ENCODE measurements around the gene PGS1. TPM values are rescaled to one million over a fixed set of nuclear protein-coding genes. Genes with fewer than 3 reads are reported as not detected.

The PGS1 gene
- total and polyA plus RNA-seq, 10 of the 15 experiments (the other 5 are each of a cell fraction or from before 2014, with no cell fraction given), result 1.3 to 37.6 (median 27.4) TPM

GRCh38 chr17:78397681-78398101 is 19.2 kb downstream of the PGS1 start:
- in situ Hi-C loops (cut with MboI), result no loop called here
- ATAC-seq (no peak), DNase-seq (ENCODE audit: low read depth, low spot score) (no peak), FAIRE-seq (no peak)
- Histone ChIP-seq H3K27me3 (replicated peaks in 1 of 2; ENCODE audit: control insufficient read depth in 2 of 2, insufficient read depth in 2 of 2, low read length in 1 of 2) (no peaks in the 10 kb centered on the region), H3K27ac (ENCODE audit: control insufficient read depth, insufficient read depth) (no peak overlapping the region), H4K20me1 (ENCODE audit: control insufficient read depth, insufficient read depth) (no peaks in the 10 kb centered on the region; the same call in 1 of the 2 replicates), H3K79me2 (ENCODE audit: control insufficient read depth, insufficient read depth, low read length) (peaks cover 6% of the 10 kb centered on the region), H3K4me1 (ENCODE audit: control insufficient read depth, insufficient read depth, low read length) (no peaks in the 10 kb centered on the region; the same call in 1 of the 2 replicates), H3K9ac (ENCODE audit: control insufficient read depth, insufficient read depth, low read length) (no peak overlapping the region), H3K4me3 (no peak overlapping the region), H3K36me3 (ENCODE audit: control insufficient read depth in 2 of 2, insufficient read depth in 2 of 2, low read length in 1 of 2) (peaks cover 37 to 46% of the 10 kb centered on the region in 2 experiments), H3K9me3 (replicated peaks; ENCODE audit: control insufficient read depth, insufficient read depth, low read length) (no peaks in the 10 kb centered on the region), H3K4me2 (ENCODE audit: control insufficient read depth, insufficient read depth) (no peak overlapping the region), H2AFZ (ENCODE audit: control insufficient read depth, low read depth, low read length) (no peak overlapping the region)
- POLR2A ChIA-PET, result no interaction called here
- WGBS (ENCODE audit: insufficient coverage, insufficient replicate concordance, low lambda C conversion rate, missing lambda C conversion rate), result 88% methylated on average over 13 of the region's 13 CpGs
- SMC1A ChIA-PET (ENCODE audit: uncharacterized antibody, unreplicated experiment), result no interaction called here
- TF ChIP-seq NBN (IDR thresholded peaks at IDR 0.05) (no peak), STAT3 (IDR thresholded peaks at IDR 0.05; ENCODE audit: low read depth, low read length) (no peak), WRNIP1 (IDR thresholded peaks at IDR 0.05; ENCODE audit: borderline replicate concordance, low read depth, low read length) (no peak), CTCF (IDR thresholded peaks at IDR 0.05 in 2 of 3, conservative IDR thresholded peaks at IDR 0.05 in 1 of 3; ENCODE audit: control insufficient read depth in 2 of 3, extremely low read depth in 1 of 3, insufficient read depth in 1 of 3, low read depth in 3 of 3, low read length in 3 of 3) (no peak), EED (IDR thresholded peaks at IDR 0.05; ENCODE audit: low read depth) (no peak), NFXL1 (IDR thresholded peaks at IDR 0.05; ENCODE audit: borderline replicate concordance) (no peak), IKZF2 (IDR thresholded peaks at IDR 0.05) (no peak), CUX1 (IDR thresholded peaks at IDR 0.05; ENCODE audit: insufficient replicate concordance, low read depth, low read length) (no peak), RELB (IDR thresholded peaks at IDR 0.05; ENCODE audit: low read depth) (no peak), MTA2 (IDR thresholded peaks at IDR 0.05; ENCODE audit: low read depth) (no peak)
- TF ChIP-seq, protein P1, sequence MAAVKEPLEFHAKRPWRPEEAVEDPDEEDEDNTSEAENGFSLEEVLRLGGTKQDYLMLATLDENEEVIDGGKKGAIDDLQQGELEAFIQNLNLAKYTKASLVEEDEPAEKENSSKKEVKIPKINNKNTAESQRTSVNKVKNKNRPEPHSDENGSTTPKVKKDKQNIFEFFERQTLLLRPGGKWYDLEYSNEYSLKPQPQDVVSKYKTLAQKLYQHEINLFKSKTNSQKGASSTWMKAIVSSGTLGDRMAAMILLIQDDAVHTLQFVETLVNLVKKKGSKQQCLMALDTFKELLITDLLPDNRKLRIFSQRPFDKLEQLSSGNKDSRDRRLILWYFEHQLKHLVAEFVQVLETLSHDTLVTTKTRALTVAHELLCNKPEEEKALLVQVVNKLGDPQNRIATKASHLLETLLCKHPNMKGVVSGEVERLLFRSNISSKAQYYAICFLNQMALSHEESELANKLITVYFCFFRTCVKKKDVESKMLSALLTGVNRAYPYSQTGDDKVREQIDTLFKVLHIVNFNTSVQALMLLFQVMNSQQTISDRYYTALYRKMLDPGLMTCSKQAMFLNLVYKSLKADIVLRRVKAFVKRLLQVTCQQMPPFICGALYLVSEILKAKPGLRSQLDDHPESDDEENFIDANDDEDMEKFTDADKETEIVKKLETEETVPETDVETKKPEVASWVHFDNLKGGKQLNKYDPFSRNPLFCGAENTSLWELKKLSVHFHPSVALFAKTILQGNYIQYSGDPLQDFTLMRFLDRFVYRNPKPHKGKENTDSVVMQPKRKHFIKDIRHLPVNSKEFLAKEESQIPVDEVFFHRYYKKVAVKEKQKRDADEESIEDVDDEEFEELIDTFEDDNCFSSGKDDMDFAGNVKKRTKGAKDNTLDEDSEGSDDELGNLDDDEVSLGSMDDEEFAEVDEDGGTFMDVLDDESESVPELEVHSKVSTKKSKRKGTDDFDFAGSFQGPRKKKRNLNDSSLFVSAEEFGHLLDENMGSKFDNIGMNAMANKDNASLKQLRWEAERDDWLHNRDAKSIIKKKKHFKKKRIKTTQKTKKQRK (IDR thresholded peaks at IDR 0.05; ENCODE audit: low read depth, low read length), result no peak
- BruUV-seq (replicated peaks), result no TSS peak
- RAD21 ChIA-PET (ENCODE audit: unreplicated experiment), result no interaction called here
- CTCF ChIA-PET, result interaction anchor here (1.2 to 1.6 kb wide), 2 partner anchors 15 to 35 kb away, joined by 3 to 4 read pairs; no protein-coding TSS in a partner anchor
- intact Hi-C loops (cut with micrococcal nuclease; ENCODE audit: unreplicated experiment), result no loop called here
